Adrenal gland (tissue), 5 donors: ENCODE results near the gene COL5A1.

ENCODE experiments used
- POLR2A ChIP-seq, 2 donors: fragments of 450-650 bp; IDR thresholded peaks; one replicate each; pipeline ENCODE4 v1.6.1; 2017; ENCODE audit warnings: antibody characterized with exemption in 2 of 2, mild to moderate bottlenecking in 2 of 2, moderate library complexity in 1 of 2
- TF ChIP-seq, protein P1 (sequence below), 6 experiments: fragments of 450-650 bp in 4 of 6; fragments of 200-600 bp in 2 of 6; sonication (generic) in 1 of 6; IDR thresholded peaks; 1 replicate in 5 of 6; 2 replicates in 1 of 6; pipeline versions ENCODE4 v1.5.1 to v1.8.0; 2016 to 2021; ENCODE audit warnings: antibody characterized with exemption in 6 of 6, mild to moderate bottlenecking in 2 of 6, moderate library complexity in 1 of 6
- donor health status: DM: no; HTN: no; CAD: no.

DNA sequence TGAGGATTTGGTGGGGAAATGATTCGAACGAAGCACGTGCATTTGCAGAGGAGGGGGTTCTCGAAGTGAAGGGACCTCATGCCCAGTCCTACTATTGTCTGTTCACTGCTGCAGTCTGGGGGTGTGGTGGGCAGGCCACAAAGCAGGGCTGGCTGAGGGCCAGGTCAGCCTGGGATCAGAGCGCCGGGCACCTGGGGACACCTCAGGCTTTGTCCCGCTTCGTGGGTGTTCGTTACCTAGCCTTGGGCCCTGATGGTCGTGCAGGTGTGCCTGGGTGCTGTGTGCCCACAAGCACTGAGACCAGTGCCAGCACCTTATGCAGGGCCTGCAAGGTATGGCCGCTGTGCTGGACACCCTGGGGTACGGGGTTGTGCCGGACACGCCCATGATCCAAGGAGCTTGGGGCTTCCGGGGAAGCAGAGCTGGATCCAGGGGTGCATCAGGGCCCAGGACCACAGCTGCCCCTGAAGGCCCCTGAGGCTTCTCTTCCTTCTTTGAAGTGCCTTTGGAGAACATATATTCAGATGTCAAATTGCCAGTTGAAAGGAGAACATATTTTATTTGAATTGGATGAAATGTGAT lies 80.6 kb downstream of the COL5A1 start:
- TF ChIP-seq POLR2A (IDR thresholded peaks at IDR 0.05), result no peak
- TF ChIP-seq, protein P1, sequence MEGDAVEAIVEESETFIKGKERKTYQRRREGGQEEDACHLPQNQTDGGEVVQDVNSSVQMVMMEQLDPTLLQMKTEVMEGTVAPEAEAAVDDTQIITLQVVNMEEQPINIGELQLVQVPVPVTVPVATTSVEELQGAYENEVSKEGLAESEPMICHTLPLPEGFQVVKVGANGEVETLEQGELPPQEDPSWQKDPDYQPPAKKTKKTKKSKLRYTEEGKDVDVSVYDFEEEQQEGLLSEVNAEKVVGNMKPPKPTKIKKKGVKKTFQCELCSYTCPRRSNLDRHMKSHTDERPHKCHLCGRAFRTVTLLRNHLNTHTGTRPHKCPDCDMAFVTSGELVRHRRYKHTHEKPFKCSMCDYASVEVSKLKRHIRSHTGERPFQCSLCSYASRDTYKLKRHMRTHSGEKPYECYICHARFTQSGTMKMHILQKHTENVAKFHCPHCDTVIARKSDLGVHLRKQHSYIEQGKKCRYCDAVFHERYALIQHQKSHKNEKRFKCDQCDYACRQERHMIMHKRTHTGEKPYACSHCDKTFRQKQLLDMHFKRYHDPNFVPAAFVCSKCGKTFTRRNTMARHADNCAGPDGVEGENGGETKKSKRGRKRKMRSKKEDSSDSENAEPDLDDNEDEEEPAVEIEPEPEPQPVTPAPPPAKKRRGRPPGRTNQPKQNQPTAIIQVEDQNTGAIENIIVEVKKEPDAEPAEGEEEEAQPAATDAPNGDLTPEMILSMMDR (IDR thresholded peaks at IDR 0.05), result no peak
